KOPT-K1 (cell line): ENCODE data around the gene SEPSECS.
A peak's percentile ranks its signal among the peaks of the same experiment; 100 is the strongest.

Source experiments
- H3K27ac ChIP-seq: fragments of 200-600 bp; sonication (generic); 2 replicates; pipeline ENCODE4 v1.5.1; 2016; ENCODE audit warnings: antibody characterized with exemption, mild to moderate bottlenecking, low read depth, low read length; ENCODE audit not compliant: poor library complexity, severe bottlenecking
- H3K36me3 ChIP-seq: fragments of 200-600 bp; sonication (generic); 2 replicates; pipeline ENCODE4 v1.5.1; 2017; ENCODE audit warnings: antibody characterized with exemption, mild to moderate bottlenecking, low read length, moderate library complexity; ENCODE audit not compliant: insufficient read depth
- H3K9me3 ChIP-seq: fragments of 200-600 bp; sonication (generic); 2 replicates; pipeline ENCODE4 v1.5.1; 2017; ENCODE audit warnings: antibody characterized with exemption, low read length, mild to moderate bottlenecking; ENCODE audit not compliant: insufficient read depth, poor library complexity, severe bottlenecking

Gene SEPSECS

DNA sequence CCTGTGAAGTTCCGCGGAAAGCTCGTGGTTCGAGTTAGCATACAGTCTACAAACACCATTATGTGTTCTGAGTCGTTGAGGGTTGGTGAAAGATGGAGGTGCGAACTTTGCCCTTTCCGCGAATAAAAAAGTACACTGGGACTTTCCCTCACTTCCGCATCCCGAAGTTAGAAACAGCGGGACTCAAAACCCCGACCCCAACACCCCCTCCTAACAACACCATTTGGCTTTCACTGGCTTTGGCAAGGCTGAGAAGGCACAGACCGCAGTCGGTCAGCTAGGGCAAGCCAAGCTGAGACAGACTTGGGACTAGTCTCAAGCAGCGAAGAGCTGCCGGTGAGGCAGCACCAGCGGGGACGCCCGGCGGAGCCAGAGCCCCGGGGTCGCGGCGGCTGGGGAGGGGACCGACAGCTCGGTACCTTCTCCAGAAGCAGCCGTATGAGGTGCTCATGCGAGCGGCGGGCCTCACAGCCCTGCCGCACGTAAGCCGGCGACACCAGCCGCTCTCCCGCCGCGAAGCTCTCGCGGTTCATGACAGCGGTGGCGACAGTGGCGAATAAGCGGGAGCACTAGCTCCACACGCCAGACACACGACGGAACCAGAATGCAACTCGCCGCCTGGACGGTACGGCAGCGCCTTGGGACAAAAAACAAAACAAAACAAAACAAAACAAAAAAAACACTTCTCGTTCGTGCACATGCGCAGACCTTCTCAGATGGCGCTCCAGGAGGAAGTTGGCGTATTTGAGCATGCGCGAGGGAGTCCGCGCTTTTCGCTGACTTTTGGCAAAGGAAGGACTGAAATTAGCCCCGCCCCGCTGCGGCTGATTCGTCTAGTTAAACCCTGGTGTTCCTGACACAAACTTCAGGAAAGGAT, at the start of gene SEPSECS:
SEPSECS (minus strand) TSS at position 613 of the 877 bp plus-strand sequence; CDS start at position 533, 80 bp downstream.
- Histone ChIP-seq H3K36me3 (peaks cover 11% of the 10 kb centered on the region), H3K27ac (peak within 1 kb of the TSS; percentile 87), H3K9me3 (no peaks in the 10 kb centered on the region)

DNA sequence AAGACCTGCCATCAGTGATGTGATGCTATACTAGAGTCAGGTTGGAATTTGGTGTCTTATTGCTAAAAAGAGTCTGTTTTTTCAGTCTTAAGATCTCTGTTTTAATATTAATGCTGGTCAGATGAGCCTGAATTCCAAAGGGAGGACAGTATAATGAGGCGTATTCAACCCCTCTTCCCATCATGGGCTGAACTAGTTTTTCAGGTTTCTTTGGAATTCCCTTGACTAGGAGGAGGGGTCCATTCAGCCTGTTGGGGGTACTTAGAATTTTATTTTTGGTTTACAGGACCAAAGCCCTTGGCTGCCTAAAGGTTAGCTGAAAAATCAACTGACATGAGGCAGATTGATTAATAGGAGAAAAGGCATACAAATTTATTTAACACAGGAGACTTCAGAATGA, 49.5 kb upstream of the SEPSECS start:
- no peak overlapping the region for H3K27ac ChIP-seq
- peaks cover 7% of the 10 kb centered on the region for H3K9me3 ChIP-seq
- H3K36me3 ChIP-seq: no peaks in the 10 kb centered on the region

DNA sequence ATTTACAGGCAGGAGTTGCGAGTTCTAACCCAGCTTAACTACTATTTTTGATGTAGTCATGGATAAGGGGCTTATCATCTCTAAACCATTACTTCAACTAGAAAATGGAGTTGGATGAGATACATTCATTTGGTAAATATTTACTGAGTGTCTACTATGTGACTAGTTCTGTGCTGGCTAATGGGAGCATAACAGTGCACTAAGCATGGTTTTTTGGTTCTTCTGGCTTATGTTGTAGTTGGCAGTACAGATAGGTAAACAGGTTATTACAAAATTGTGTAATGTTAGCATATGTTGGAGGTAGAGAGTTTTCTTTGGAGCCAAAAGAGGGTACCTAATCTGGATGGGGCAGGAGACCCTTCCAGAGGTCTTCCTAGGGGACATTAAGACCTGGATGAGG, 47.7 kb upstream of the SEPSECS start:
- peaks cover 7% of the 10 kb centered on the region for H3K9me3 ChIP-seq
- no peaks in the 10 kb centered on the region for H3K36me3 ChIP-seq
- H3K27ac ChIP-seq: no peak overlapping the region

DNA sequence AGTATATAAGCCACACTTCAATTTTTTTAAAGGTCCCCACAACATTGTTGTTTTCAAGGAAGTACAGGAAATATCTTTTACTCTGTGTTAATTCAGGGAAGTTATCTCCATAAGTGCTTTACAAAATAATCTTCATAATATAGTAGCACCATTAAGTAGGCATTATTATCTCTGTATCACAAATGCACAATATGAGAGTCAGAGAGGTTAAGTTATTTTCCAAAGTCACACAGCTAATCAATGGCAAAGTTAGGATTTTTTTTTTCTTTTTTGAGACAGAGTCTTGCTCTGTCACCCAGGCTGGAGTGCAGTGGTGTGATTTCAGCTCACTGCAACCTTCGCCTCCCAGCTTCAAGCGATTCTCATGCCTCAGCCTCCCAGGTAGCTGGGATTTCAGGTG, 38.5 kb upstream of the SEPSECS start:
- Histone ChIP-seq H3K36me3 (no peaks in the 10 kb centered on the region; the same call in 1 of the 2 replicates), H3K9me3 (no peaks in the 10 kb centered on the region), H3K27ac (no peak overlapping the region)

DNA sequence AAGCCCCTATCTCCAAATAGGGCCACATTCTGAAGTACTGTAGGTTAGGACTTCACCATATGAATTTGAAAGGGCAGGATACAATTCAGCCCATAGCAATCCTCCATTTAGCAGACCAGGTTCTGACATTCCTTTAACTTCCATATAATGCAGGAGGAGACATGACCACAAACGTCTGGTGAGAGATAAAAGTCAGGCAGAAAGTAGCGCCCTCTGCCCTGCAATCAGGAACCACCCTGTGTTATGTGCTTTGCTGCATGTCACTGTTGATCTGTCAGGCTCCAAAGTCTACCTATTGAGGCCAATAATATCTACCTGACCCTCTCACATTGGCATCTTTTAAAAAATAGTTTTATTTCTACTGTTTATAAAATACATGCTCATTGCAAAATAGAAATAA, 30.2 kb upstream of the SEPSECS start:
- Histone ChIP-seq H3K27ac (no peak overlapping the region), H3K9me3 (no peaks in the 10 kb centered on the region), H3K36me3 (no peaks in the 10 kb centered on the region)

DNA sequence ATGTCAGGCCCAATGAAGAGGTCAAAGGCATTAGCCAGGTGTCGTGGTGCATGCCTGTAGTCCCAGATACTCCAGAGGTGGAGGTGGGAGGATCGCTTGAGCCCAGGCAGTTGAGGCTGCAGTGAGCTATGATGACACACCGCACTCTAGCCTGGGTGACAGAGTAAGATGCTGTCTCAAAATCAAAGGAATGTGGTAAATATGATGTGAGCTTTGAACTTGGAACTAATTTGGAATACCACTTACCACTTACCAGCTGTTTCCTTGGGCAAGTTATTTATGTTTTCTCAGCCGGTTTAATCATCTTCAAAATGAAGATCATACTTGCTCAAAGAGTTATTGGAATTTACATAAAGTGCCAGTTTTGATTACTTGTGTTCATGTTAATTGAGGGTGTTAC, 23.8 kb upstream of the SEPSECS start:
- no peaks in the 10 kb centered on the region for H3K9me3 ChIP-seq
- no peaks in the 10 kb centered on the region for H3K36me3 ChIP-seq
- H3K27ac ChIP-seq: no peak overlapping the region

DNA sequence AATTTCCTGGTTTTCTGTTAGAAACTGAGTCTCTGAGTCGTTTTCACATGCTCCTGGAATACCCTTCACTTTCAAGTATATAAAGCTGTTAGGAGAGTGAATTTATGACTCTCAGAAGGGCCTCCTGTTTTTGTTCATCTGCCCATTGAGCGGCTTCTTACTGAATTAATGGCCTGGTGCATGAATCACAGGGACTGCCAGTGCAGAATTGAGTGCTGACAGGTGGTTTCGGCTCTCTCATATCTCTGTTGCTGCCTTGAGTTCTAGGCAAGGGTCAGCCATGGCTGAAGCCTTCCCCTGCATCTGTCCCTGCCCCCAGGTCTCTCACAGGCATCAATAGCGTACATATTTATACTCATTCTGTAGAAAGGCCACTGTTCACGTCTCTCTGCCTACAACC, 22.7 kb upstream of the SEPSECS start:
- Histone ChIP-seq H3K9me3 (no peaks in the 10 kb centered on the region), H3K27ac (no peak overlapping the region), H3K36me3 (no peaks in the 10 kb centered on the region)

DNA sequence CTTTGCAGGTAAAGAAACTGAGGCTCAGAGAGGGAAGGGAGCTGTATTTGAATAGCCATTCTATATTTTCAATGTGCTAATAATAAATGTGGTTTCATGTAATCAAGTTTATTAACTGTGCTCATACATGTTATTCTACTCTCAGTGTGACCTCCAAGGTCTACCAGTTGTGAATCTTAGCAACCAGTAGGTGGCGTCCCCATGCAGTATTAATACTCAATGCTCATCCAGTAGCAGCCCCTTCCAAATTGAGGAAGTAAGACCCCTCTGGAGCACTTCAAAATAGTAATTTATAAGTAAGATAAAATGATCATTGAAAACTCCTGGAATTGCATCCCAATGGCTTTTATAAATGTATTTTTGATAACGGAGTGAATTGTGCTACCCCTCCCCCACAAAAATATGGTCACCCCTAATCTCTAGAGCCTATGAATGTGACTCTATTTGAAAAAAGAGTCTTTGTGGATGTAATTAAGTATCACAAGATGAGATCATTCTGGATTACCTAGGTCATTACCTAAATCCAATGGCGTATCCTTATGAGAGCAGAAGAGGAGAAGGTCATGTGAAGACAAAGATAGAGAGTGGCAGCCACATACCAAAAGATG, 20.4 kb upstream of the SEPSECS start:
- Histone ChIP-seq H3K9me3 (no peaks in the 10 kb centered on the region), H3K27ac (no peak overlapping the region)

DNA sequence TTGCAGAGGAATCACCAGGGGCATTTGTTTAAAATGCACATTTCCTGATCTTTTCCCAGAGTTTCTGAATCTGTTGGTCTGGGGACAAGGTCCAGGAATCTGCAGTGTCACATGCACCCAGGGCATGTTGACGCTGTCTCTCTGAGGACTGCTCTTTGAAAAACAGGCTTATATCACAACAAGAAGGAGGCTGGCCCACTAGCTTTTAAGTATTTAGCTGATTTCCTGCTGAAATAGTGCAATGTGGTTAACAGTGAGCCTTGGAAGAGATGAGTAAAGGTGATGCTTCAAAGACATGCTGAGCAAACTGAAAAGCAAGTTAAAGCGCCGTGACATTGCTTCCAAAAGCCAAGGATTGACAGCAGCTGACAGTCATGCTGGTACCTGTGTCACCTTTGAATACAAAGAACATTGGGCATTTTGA, 18.6 kb upstream of the SEPSECS start:
- no peaks in the 10 kb centered on the region for H3K9me3 ChIP-seq
- no peak overlapping the region for H3K27ac ChIP-seq
- H3K36me3 ChIP-seq: peaks cover 4% of the 10 kb centered on the region; the same call in 1 of the 2 replicates

More for the DNA sequence above, 20.4 kb upstream of the SEPSECS start:
- no peaks in the 10 kb centered on the region for H3K36me3 ChIP-seq

DNA sequence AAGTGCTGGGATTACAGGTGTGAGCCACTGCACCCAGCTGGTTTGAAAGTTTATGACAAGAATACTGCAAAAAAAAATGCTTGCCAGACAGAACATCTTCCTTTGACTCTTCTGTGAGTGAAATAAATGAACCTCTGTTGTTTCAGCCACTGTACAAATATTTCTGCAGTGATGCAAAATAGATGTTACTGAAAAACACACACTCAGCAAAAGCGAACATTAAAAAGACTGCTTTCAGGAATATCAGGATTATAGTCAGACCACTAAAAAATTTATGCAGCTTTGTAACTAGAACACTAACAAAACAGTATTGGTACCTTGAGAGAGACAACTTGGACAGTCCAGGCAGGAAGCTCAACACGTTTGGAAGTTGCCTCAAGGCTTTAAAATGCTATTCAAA, 16.9 kb upstream of the SEPSECS start:
- Histone ChIP-seq H3K27ac (no peak overlapping the region), H3K36me3 (peaks cover 4% of the 10 kb centered on the region; the same call in 1 of the 2 replicates), H3K9me3 (no peaks in the 10 kb centered on the region)

DNA sequence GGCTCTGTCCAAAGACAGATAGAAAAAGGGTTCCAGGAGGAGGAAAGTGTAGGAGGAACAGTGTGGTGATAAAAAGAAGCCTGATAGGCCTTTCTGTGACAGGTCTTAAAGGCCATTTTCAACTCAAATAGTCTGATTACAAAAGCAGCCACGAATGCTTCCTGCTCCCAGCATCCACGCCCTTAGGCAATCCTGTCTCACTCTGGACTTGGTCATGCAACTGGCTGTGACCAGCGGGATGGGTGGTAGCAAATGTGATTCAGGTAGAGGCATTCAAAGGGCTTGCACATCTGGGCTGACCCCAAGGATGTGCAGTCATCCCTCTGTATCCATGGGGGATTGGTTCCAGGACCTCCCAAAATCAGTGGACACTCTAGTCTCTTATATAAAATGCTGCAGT, 14.4 kb upstream of the SEPSECS start:
- peaks cover 4% of the 10 kb centered on the region for H3K36me3 ChIP-seq
- H3K27ac ChIP-seq: no peak overlapping the region
- H3K9me3 ChIP-seq: no peaks in the 10 kb centered on the region

DNA sequence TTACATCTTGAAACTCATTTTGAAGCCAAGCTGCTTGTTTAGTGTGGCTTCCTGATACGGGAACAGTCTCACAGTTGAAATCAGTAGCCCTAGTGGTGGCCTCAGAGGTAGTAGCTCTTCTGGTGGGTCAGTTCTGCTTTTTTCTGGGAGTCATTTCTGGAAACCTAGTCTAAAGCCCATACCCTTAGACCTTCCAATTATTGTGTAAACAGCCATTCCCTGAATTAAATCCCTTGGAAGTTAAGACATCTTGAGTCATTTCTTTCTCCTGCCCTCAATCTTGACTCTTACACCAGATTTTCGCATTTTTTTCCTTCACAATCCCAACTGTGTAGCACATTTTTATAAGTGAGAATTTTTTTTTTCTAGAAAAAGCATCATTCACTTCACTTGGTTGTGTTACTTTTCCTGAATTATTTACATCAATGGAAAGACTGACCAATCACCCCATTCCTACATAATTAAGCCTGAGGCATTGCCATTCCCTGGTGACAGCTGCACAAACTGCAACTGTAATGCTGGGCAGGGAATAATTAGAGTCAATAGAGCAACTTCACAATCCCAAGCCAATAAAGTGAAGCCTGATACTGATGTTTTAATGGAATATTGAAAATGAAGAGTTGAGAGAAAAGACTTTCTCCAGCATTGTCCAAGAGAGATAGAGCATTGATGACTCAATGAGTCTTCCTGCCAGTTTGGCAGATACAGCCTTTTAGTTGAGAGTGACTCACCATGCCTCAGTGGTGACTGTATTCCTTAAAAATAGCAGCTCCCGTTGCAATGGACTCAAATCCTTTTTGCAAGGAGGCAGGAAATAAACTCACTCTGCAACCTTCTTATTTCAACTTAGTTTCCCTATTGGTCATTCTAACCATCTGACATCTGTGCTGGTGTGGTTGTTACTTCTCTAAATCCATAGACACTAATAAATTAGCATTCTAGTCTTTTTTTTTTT, 13.0 kb upstream of the SEPSECS start:
- no peaks in the 10 kb centered on the region for H3K9me3 ChIP-seq
- peaks cover 4% of the 10 kb centered on the region for H3K36me3 ChIP-seq
- H3K27ac ChIP-seq: no peak overlapping the region

DNA sequence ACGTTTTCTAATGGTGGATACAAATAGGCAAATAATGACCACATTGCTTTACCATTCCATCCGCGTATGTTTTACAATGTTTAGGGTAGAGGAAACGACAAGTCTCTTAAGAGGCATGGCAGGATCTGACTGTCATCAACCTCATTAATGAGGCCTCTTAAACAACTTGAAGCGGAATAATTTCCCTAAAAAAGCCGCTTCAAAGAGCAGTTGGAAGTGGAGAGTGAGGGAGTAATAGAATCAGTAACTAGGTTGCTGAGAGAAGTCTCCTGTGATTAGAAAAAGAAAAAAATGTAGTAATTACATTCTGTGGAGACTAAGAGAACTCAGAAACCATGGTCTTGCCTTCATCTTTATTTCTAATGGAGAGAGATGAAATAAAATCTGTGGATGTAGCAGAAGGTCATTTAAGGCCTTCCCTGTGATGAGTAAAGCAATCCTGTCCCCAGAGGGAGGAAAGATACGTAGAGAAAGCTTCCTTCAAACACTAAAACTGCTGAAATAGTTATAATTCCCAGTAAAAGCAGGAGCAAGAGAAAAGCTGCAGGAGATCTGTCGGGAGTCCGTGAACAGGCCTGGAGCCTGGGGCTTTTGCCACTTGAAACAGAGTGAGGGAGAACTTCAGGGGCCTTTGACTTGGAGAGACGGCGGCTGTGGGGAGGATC, 11.1 kb upstream of the SEPSECS start:
- Histone ChIP-seq H3K36me3 (peaks cover 9% of the 10 kb centered on the region), H3K9me3 (no peaks in the 10 kb centered on the region), H3K27ac (no peak overlapping the region)

DNA sequence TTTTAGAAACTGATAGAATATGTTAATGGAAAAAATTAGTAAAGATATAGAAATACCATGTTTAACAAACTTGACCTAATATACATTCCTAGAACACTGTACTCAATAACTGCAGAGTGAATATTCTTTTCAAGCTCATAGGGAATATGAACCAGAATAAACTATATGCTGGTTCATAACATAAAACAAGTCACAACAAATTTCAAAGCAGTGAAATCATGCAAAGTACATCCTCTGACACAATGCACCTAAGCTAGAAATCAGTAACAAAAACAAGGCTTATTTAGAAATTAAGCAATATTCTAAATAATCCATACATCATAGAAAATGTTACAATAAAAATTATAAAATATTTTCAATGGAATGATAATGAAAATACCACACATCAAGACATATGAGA, 9.2 kb upstream of the SEPSECS start:
- H3K27ac ChIP-seq: no peak overlapping the region
- peaks cover 15% of the 10 kb centered on the region; the same call in 1 of the 2 replicates for H3K36me3 ChIP-seq
- H3K9me3 ChIP-seq: no peaks in the 10 kb centered on the region
